PC-3 (cell line): ENCODE results near the gene CNPY4. TPM values are rescaled to one million over a fixed set of nuclear protein-coding genes. Genes with fewer than 3 reads are reported as not detected.
A peak's percentile ranks its signal among the peaks of the same experiment; 100 is the strongest.

Source experiments
- ATAC-seq: fragments of 200-7000 bp; cut with Tn5 transposase; 2 replicates; pipeline ENCODE4 v1.9.1; 2020; ENCODE audit warnings: mild to moderate bottlenecking, moderate library complexity
- Bru-seq: library from RNA; stranded (reverse); fragments of 400-500 nt; gene quantifications from one replicate; lab custom pipeline; 2021; lab: Mats Ljungman, UMichigan
- BruChase-seq, 2 experiments: library from RNA; stranded (reverse); fragments of 400-500 nt; gene quantifications; one replicate each; lab custom pipeline; 2021; lab: Mats Ljungman, UMichigan
- BruUV-seq: library from RNA; stranded (reverse); fragments of 400-500 nt; replicated peaks from 2 replicates; lab custom pipeline; 2021; lab: Mats Ljungman, UMichigan
- CTCF ChIA-PET: fragments of 300-600 bp; sonication (Branson Sonifier 250); formaldehyde crosslinking; loops from one replicate; lab custom pipeline; 2022; ENCODE audit warnings: antibody characterized with exemption; lab: Charles Lee
- POLR2A ChIA-PET: fragments of 300-600 bp; sonication (Branson Sonifier 250); formaldehyde crosslinking; loops from one replicate; lab custom pipeline; 2022; ENCODE audit warnings: antibody characterized with exemption; ENCODE audit not compliant: unreplicated experiment; lab: Charles Lee
- DNase-seq: peaks from one replicate; pipeline ENCODE4 v3.0.0-alpha.2; 2015
- H2AFZ ChIP-seq: fragments of 300-600 bp; sonication (generic); 2 replicates; pipeline ENCODE4 v1.6.0; 2016; ENCODE audit warnings: antibody characterized with exemption, low read length
- H3F3A ChIP-seq: fragments of 300-600 bp; sonication (generic); one replicate; pipeline ENCODE4 v1.6.0; 2017; ENCODE audit warnings: antibody characterized with exemption, low read length, control low read depth, mild to moderate bottlenecking; ENCODE audit not compliant: unreplicated experiment
- H3K27ac ChIP-seq: fragments of 300-600 bp; sonication (generic); 2 replicates; pipeline ENCODE4 v1.5.1; 2016; ENCODE audit warnings: mild to moderate bottlenecking, low read length
- H3K27me3 ChIP-seq: fragments of 300-600 bp; sonication (generic); 2 replicates; pipeline ENCODE4 v1.6.1; 2016; ENCODE audit warnings: low read length, mixed read lengths
- H3K36me3 ChIP-seq: fragments of 300-600 bp; sonication (generic); 2 replicates; pipeline ENCODE4 v1.6.1; 2016; ENCODE audit warnings: low read depth, mixed run types, low read length, mixed read lengths
- H3K4me1 ChIP-seq: fragments of 300-600 bp; sonication (generic); 2 replicates; pipeline ENCODE4 v1.5.1; 2016; ENCODE audit warnings: low read length; ENCODE audit not compliant: insufficient read depth
- H3K4me2 ChIP-seq: fragments of 300-600 bp; sonication (generic); 2 replicates; pipeline ENCODE4 v1.6.0; 2016; ENCODE audit warnings: low read length
- H3K4me3 ChIP-seq: fragments of 300-600 bp; sonication (generic); 2 replicates; pipeline ENCODE4 v1.5.1; 2016; ENCODE audit warnings: mild to moderate bottlenecking, low read length, mixed read lengths
- H3K79me2 ChIP-seq: fragments of 300-600 bp; sonication (generic); 2 replicates; pipeline ENCODE4 v1.6.1; 2017; ENCODE audit warnings: low read length, mixed read lengths
- H3K9ac ChIP-seq: fragments of 300-600 bp; sonication (generic); 2 replicates; pipeline ENCODE4 v1.6.0; 2016; ENCODE audit warnings: mild to moderate bottlenecking, low read length
- H3K9me2 ChIP-seq: fragments of 300-600 bp; sonication (generic); replicated peaks from 2 replicates; pipeline ENCODE4 v1.6.1; 2016; ENCODE audit warnings: mixed run types, low read length, mixed read lengths
- H3K9me3 ChIP-seq: fragments of 300-600 bp; sonication (generic); 2 replicates; pipeline ENCODE4 v1.6.1; 2016; ENCODE audit warnings: low read length, mixed read lengths
- H4K20me1 ChIP-seq: fragments of 300-600 bp; sonication (generic); 2 replicates; pipeline ENCODE4 v1.6.1; 2016; ENCODE audit warnings: low read length, mixed read lengths
- EZH2 ChIP-seq: fragments of 300-600 bp; sonication (generic); IDR thresholded peaks from one replicate; pipeline ENCODE4 v1.6.1; 2017; ENCODE audit warnings: antibody characterized with exemption, mild to moderate bottlenecking, low read length; ENCODE audit not compliant: unreplicated experiment
- EZH2phosphoT487 ChIP-seq: fragments of 300-600 bp; sonication (generic); IDR thresholded peaks from 2 replicates; pipeline ENCODE4 v1.6.1; 2018; ENCODE audit warnings: mild to moderate bottlenecking, antibody characterized with exemption, low read length, borderline replicate concordance
- intact Hi-C: fragments of 100-400 bp; cut with micrococcal nuclease; formaldehyde crosslinking; loops from 2 replicates; pipeline ENCODE4 v1.9.0; 2023
- long read RNA-seq: library from polyadenylated mRNA; unstranded; transcript quantifications from one replicate; pipeline ENCODE4 v2.0.0, GENCODE V29; 2021; ENCODE audit not compliant: unreplicated experiment
- total RNA-seq: library from RNA; depleted of rRNA; stranded (reverse); fragments of >200 nt; gene quantifications from 2 replicates; pipeline ENCODE4 v1.2.3, GENCODE V29; 2014; rRNA removed
- TF ChIP-seq, protein P1 (sequence below): fragments of 300-600 bp; sonication (generic); conservative IDR thresholded peaks from 2 replicates; pipeline ENCODE4 v1.5.1; 2017; ENCODE audit warnings: antibody characterized with exemption, low read depth, mild to moderate bottlenecking, low read length

Gene CNPY4, protein sequence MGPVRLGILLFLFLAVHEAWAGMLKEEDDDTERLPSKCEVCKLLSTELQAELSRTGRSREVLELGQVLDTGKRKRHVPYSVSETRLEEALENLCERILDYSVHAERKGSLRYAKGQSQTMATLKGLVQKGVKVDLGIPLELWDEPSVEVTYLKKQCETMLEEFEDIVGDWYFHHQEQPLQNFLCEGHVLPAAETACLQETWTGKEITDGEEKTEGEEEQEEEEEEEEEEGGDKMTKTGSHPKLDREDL
- total RNA-seq (7.5 and 11.6 TPM in 2 replicates), Bru-seq, nascent RNA (percentile 71 among the genes with signal in this experiment), BruChase-seq, experiment 1, labeled RNA remaining after a 6-hour chase (percentile 72 among the genes with signal in this experiment), BruChase-seq, experiment 2, labeled RNA remaining after a 2-hour chase (percentile 61 among the genes with signal in this experiment)
- long read RNA-seq, transcript CNPY4-201 (6 exons, 1,502 nt), result major isoform, 6 of 12 reads
- long read RNA-seq, partial matches to known transcripts, result 1 of 12 reads
- long read RNA-seq, other reads (novel, unspliced or antisense), result 4 of 12 reads

DNA sequence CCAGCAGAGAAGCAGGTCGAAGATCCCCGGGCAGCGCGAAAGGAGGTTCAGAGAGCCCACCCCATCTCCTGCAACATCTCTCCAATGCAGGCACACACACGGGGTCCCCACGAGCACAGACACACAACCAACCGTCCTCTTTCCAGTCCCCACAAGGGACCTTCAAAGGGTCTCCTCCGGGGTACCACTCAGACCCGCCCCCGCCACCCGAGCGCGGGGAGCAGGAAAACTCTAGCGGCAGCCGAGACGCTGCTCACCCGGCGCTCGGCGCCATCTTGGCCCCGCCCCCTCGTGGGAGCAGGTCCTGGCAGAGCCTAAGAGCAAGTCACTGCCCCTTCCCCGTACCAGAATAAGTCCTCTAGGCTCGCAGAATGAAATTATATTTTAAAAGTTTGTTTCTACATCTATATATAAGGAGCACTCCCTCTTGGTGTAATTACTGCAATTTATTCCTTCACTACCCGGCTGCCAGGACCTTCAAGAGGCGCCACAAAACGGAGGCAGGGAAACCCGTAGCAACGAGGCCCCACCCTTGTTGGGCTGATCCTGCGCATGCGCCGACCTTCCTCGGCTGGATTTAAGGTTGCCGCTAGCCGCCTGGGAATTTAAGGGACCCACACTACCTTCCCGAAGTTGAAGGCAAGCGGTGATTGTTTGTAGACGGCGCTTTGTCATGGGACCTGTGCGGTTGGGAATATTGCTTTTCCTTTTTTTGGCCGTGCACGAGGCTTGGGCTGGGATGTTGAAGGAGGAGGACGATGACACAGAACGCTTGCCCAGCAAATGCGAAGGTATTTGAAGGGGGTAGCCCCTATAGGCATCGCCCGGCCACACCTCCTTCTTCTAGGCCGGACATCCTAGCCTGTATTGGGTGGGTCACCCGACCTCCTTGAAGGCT is at the start of gene CNPY4, which contains the start of gene TAF6:
Gene CNPY4, plus strand, starts transcription at position 563 of the 898 bp plus-strand sequence. Its CDS starts 111 bp downstream, at position 674.
Gene TAF6, minus strand, starts transcription at position 287 of the 898 bp plus-strand sequence. CDS start 5,149 bp downstream, outside the sequence.
- Histone ChIP-seq H3K27me3 (no peaks in the 10 kb centered on the region), H3K9me3 (no peaks in the 10 kb centered on the region), H4K20me1 (no peaks in the 10 kb centered on the region), H3K79me2 (peaks cover 16% of the 10 kb centered on the region), H3K4me3 (peak within 1 kb of the TSS; percentile 98), H3K9me2 (no peaks in the 10 kb centered on the region), H3K4me1 (peaks cover 13% of the 10 kb centered on the region; the same call in 1 of the 2 replicates), H2AFZ (peak within 1 kb of the TSS; percentile 96), H3F3A (no peaks in the 10 kb centered on the region), H3K4me2 (peak within 1 kb of the TSS; percentile 97), H3K9ac (peak within 1 kb of the TSS; percentile 87), H3K36me3 (no peaks in the 10 kb centered on the region), H3K27ac (peak within 1 kb of the TSS; percentile 49)
- DNase-seq (peak; percentile 94), ATAC-seq (peak; percentile 82)
- intact Hi-C loops, result loop anchor here (2.0 kb wide), 1 partner anchor 19 kb away; the partner anchor contains the start of genes AP4M1 and MCM7
- CTCF ChIA-PET, result no interaction called here
- BruUV-seq, result no TSS peak
- TF ChIP-seq EZH2phosphoT487 (no peak), EZH2 (no peak)
- TF ChIP-seq, protein P1, sequence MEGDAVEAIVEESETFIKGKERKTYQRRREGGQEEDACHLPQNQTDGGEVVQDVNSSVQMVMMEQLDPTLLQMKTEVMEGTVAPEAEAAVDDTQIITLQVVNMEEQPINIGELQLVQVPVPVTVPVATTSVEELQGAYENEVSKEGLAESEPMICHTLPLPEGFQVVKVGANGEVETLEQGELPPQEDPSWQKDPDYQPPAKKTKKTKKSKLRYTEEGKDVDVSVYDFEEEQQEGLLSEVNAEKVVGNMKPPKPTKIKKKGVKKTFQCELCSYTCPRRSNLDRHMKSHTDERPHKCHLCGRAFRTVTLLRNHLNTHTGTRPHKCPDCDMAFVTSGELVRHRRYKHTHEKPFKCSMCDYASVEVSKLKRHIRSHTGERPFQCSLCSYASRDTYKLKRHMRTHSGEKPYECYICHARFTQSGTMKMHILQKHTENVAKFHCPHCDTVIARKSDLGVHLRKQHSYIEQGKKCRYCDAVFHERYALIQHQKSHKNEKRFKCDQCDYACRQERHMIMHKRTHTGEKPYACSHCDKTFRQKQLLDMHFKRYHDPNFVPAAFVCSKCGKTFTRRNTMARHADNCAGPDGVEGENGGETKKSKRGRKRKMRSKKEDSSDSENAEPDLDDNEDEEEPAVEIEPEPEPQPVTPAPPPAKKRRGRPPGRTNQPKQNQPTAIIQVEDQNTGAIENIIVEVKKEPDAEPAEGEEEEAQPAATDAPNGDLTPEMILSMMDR, result no peak
- POLR2A ChIA-PET, result no interaction called here

DNA sequence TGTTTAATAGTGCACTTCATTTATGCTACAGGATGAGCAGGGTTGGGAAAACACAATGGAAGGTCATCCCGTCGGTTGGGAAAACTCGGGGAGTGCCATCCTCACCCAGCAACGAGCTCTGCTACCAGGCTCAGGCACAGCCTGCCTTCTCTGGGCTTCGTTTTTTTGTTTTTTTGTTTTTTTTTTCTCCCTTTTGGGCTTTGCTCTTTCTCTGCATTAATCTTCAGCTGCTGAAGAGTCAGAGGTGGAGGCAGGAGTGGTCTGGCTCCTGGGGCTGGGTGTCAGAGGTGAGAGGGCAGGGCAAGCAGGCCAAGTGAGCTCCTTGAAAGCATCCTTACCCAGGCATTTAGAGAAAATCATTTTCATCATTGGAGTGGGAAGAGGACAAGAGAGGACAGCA is 49.4 kb upstream of the CNPY4 start:
- no peak overlapping the region for H3K4me2 ChIP-seq
- ChIA-PET CTCF (no interaction called here), POLR2A (no interaction called here)
- H4K20me1 ChIP-seq, result no peaks in the 10 kb centered on the region
- H3K9me3 ChIP-seq, result peaks cover 18% of the 10 kb centered on the region
- H3K36me3 ChIP-seq, result peaks cover 52% of the 10 kb centered on the region
- H3K9me2 ChIP-seq, result no peaks in the 10 kb centered on the region
- ATAC-seq (no peak), DNase-seq (no peak)
- no peak overlapping the region for H3K27ac ChIP-seq
- no peaks in the 10 kb centered on the region for H3F3A ChIP-seq
- no peak overlapping the region for H2AFZ ChIP-seq
- intact Hi-C loops, result no loop called here
- no TSS peak for BruUV-seq
- no peaks in the 10 kb centered on the region for H3K4me1 ChIP-seq
- H3K9ac ChIP-seq, result no peak overlapping the region
- no peaks in the 10 kb centered on the region for H3K27me3 ChIP-seq
- H3K79me2 ChIP-seq, result no peaks in the 10 kb centered on the region
- no peak overlapping the region for H3K4me3 ChIP-seq
- TF ChIP-seq EZH2, result no peak
- TF ChIP-seq, protein P1, result no peak
- TF ChIP-seq EZH2phosphoT487, result no peak
